CD4-positive, alpha-beta T cell treated with Interleukin-2 at 100 ng/mL for 4 hours (primary cell): Measurements from ENCODE around the gene COASY.

Experiments used
- DNase-seq: peaks from one replicate; pipeline ENCODE4 v3.0.0-alpha.2; 2020; ENCODE audit warnings: low spot score

COASY gene

GRCh38 chr17:42613699-42614295 lies 51.8 kb downstream of the COASY start:
- no peak for DNase-seq
